Activated naive CD8-positive, alpha-beta T cell treated with anti-CD3 and anti-CD28 coated beads, Interleukin-2, amount 10 ng/mL, durations not matched to agents 7 days and 5 days (primary cell): ENCODE results near the gene WASF1. TPM values are rescaled to one million over a fixed set of nuclear protein-coding genes. Genes with fewer than 3 reads are reported as not detected.

ENCODE experiments used
- ATAC-seq: fragments of 150-1000 bp; cut with Tn5 transposase; one replicate; pipeline ENCODE4 v1.10.0; 2021; ENCODE audit warnings: low read depth, moderate library complexity
- POLR2A ChIA-PET: fragments of 350-600 bp; sonication (Branson Sonifier 250); formaldehyde crosslinking; loops from one replicate; lab custom pipeline; 2021; ENCODE audit warnings: antibody characterized with exemption; lab: Charles Lee
- DNase-seq: peaks from one replicate; pipeline ENCODE4 v3.0.0; 2021
- H3K27ac Mint-ChIP-seq: one replicate; pipeline ENCODE4 v1.8.0; 2022; ENCODE audit warnings: mild to moderate bottlenecking, mixed read lengths
- H3K27me3 Mint-ChIP-seq: one replicate; pipeline ENCODE4 v1.8.0; 2022; ENCODE audit warnings: mild to moderate bottlenecking, moderate library complexity, mixed read lengths
- H3K36me3 Mint-ChIP-seq: one replicate; pipeline ENCODE4 v1.8.0; 2021; ENCODE audit warnings: mild to moderate bottlenecking, mixed read lengths
- H3K4me1 Mint-ChIP-seq: one replicate; pipeline ENCODE4 v1.8.0; 2021; ENCODE audit warnings: mixed read lengths
- H3K4me3 Mint-ChIP-seq: one replicate; pipeline ENCODE4 v1.8.0; 2022; ENCODE audit warnings: mild to moderate bottlenecking, moderate library complexity, mixed read lengths
- H3K9me3 Mint-ChIP-seq: one replicate; pipeline ENCODE4 v1.8.0; 2021; ENCODE audit warnings: mixed read lengths
- total RNA-seq, 2 experiments: library from RNA; stranded (reverse); gene quantifications; one replicate each; pipeline ENCODE4 v1.2.3, GENCODE V29; 2021

WASF1 gene
- total RNA-seq, 2 experiments from 2014 or later: 0.72 to 1.1 TPM

- no peak overlapping the region for H3K4me3 Mint-ChIP-seq
Measured at GRCh38 chr6:110055387-110055735, 124.1 kb downstream of the WASF1 start.

GRCh38 chr6:110054664-110055386, 124.6 kb downstream of the WASF1 start:
- DNase-seq: no peak
- Mint-ChIP-seq H3K9me3 (no peaks in the 10 kb centered on the region), H3K4me3 (no peak overlapping the region), H3K27ac (no peak overlapping the region), H3K36me3 (no peaks in the 10 kb centered on the region), H3K4me1 (no peaks in the 10 kb centered on the region), H3K27me3 (peaks cover 30% of the 10 kb centered on the region)
- POLR2A ChIA-PET: no interaction called here
- no peak for ATAC-seq

More at GRCh38 chr6:110055387-110055735, 124.1 kb downstream of the WASF1 start:
- Mint-ChIP-seq H3K36me3 (no peaks in the 10 kb centered on the region), H3K27ac (no peak overlapping the region), H3K4me1 (no peaks in the 10 kb centered on the region), H3K27me3 (peaks cover 35% of the 10 kb centered on the region), H3K9me3 (no peaks in the 10 kb centered on the region)
- no peak for ATAC-seq
- POLR2A ChIA-PET: no interaction called here
- no peak for DNase-seq

GRCh38 chr6:110053395-110054240, 125.9 kb downstream of the WASF1 start:
- H3K4me1 Mint-ChIP-seq: no peaks in the 10 kb centered on the region
- POLR2A ChIA-PET: no interaction called here
- H3K27ac Mint-ChIP-seq: no peak overlapping the region
- no peak overlapping the region for H3K4me3 Mint-ChIP-seq
- DNase-seq (no peak), ATAC-seq (no peak)
- no peaks in the 10 kb centered on the region for H3K36me3 Mint-ChIP-seq
- H3K27me3 Mint-ChIP-seq: peaks cover 22% of the 10 kb centered on the region
- no peaks in the 10 kb centered on the region for H3K9me3 Mint-ChIP-seq

GRCh38 chr6:110050440-110050813, 129.0 kb downstream of the WASF1 start:
- H3K4me3 Mint-ChIP-seq: no peak overlapping the region
- H3K4me1 Mint-ChIP-seq: no peaks in the 10 kb centered on the region
- H3K9me3 Mint-ChIP-seq: no peaks in the 10 kb centered on the region
- POLR2A ChIA-PET: no interaction called here
- H3K27ac Mint-ChIP-seq: no peak overlapping the region
- H3K27me3 Mint-ChIP-seq: peaks cover 7% of the 10 kb centered on the region
- DNase-seq (no peak), ATAC-seq (no peak)
- no peaks in the 10 kb centered on the region for H3K36me3 Mint-ChIP-seq

Other genes starting within 250 kb of the WASF1 start
- not detected for gene GPR6, start 201.4 kb downstream of the WASF1 start, total RNA-seq
- gene CDC40, start 757 bp upstream of the WASF1 start, total RNA-seq: 10 to 100 TPM; 30.2 to 33.3 TPM
- 1 to 10 TPM in 1 of 2 experiments, under 1 TPM in 1; 0.55 to 1.4 TPM for gene METTL24, start 178.7 kb upstream of the WASF1 start, total RNA-seq
- not detected for gene DDO, start 235.9 kb upstream of the WASF1 start, total RNA-seq